HG03159 (cell line): ENCODE measurements around the gene NEDD4L.
"Not testable (repeated sequence)": the region's sequence is repeated elsewhere in the genome, so short reads cannot be mapped to it uniquely, and the experiment has no call there.

Source experiments
- ATAC-seq: cut with Tn5 transposase; IDR thresholded peaks from one replicate; pipeline ENCODE4 v1.9.1; 2021; ENCODE audit warnings: mild to moderate bottlenecking, moderate library complexity; ENCODE audit not compliant: unreplicated experiment

NEDD4L gene

GRCh38 chr18:58026395-58026794 lies 17.6 kb upstream of the NEDD4L start:
- no peak for ATAC-seq

DNA sequence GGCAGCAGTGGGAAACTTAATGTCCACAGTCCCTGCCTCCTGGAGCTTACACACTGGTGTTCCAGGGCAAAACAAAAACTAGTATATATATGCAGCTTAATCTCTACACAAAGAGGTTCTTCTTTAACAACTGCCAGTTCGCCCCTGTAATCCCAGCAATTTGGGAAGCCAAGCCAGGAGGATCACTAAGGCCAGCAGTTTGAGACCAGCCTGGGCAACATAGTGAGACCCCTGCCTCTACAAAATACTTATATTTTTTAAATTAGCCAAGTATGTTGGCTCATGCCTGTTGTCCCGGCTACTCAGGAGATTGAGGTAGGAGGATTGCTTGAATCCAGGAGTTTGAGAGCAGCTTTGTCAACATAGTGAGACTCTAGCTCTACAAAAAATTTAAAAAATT lies 17.2 kb upstream of the NEDD4L start:
- no peak for ATAC-seq

DNA sequence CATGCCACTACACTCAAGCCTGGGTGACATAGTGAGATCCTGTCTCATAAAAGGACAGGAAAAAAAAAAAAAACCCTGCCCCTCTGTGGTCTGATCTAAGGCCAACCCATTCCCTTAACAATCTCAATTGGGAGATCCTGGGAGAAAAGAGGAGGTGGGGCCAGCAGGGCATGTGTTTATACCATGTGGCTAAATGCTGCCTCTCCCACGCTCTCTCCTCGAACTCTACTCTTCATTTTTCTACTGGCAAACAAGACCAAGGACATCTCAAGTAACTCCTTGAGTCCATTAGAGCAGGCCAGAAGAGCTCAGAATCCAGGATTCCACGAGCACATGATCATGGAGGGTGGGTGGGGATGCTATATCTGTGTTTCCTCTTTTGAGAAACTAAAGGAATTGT lies 16.7 kb upstream of the NEDD4L start:
- ATAC-seq = no peak

GRCh38 chr18:58028109-58028784 lies 15.8 kb upstream of the NEDD4L start:
- no peak for ATAC-seq

- no peak for ATAC-seq
Measured at GRCh38 chr18:58032233-58032632, 11.8 kb upstream of the NEDD4L start.

- no peak for ATAC-seq
Measured at GRCh38 chr18:58033216-58033615, 10.8 kb upstream of the NEDD4L start.

- ATAC-seq = no peak
Measured at GRCh38 chr18:58034370-58034769, 9.7 kb upstream of the NEDD4L start.

DNA sequence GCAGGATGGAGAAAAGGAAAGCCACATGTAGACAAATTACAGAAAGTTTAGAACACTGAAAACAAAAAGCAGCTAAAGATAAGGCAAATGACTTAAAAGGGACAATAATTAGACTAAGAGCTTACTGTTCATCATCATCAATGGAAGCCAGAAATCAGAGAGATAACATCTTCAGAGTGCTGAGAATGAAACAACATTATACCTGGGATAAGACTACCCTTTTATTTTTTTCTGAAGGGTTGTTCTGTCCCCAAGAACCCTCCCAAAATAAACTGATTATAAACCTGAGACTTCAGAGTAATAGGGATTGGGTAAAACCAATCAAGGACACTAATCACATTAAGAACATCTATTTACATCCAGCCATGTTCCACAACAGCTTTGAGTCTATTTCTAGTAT lies 6.9 kb upstream of the NEDD4L start:
- ATAC-seq = no peak

DNA sequence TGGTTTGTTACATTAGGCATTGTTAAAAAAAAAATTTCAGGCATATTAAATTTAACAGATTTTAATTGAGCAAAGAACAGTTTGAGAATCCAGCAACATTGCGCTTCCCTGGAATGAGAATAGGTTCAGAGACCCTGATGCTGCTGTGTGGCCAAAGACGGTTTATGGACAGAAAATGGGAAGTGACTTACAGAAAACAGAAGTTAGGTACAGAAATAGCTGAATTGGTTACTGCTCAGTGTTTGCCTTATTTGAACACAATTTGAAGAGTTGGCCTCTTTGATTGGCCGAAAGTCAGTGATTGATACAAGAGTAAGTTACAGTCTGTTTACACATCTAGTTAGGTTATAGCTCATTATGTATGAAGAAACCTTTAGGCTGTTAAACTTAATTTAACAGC lies 6.0 kb upstream of the NEDD4L start:
- no peak for ATAC-seq

DNA sequence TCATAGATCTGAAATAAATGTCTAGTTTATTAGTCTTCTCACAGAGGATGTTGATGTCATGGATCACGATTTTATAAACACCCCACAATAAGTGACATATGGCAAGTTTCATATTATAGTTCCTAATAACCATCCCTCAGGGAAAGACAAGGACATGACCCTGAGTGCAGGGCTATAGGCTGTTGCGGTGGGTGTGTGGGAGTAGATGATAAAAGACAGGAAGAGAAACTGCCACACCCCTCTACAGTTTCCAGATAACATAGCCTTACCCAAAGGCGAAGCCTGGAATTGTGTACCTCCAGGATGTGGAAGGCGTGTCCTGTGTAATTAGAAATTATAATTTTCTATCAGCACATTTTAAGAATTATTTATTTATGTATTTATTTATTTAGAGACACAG lies 2.4 kb upstream of the NEDD4L start:
- ATAC-seq = no peak

- no peak for ATAC-seq
Measured at GRCh38 chr18:58042826-58043490, 1.1 kb upstream of the NEDD4L start.

DNA sequence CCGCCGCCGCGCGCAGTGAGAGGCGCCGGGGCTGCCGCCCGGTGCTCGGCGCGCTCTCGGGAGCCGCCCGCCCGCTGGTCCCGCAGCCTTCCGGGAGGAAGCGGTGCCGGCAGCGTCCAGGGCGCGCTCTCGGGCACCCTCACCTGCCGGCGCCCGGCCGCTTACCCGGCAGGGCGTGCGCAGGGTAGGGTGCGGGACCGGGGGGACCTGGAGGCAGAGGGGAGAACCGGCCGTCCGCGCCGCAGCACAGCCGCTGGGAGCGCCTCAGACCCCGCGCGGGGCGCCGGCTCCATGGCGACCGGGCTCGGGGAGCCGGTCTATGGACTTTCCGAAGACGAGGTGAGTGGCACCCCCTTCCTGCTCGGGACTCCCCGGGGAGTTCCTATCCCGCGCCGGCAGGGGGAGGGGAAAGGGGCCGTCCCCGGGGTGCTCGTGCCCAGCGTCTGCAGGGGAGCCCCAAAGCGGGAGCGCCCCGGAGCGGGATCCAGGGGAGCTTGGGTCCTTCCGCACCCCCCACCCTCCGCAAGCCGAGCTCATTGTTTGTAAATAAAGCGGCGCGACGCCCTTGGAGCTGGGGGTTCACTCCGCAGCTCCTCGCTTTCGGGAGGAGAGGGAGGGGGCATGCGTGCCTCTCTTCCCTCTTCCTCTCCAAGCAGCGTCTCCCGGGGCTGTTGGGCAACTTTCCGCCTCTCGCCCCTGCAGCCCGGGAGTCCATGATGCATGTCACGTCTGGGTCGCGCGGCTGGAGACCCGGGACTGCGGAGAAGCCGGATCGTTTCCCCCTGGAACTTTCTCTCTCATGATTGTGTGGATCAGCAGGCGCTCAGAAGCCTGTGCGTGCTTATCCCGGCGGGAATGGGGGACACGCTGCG lies 580 bp downstream of the NEDD4L start:
- peak; percentile 43 for ATAC-seq

DNA sequence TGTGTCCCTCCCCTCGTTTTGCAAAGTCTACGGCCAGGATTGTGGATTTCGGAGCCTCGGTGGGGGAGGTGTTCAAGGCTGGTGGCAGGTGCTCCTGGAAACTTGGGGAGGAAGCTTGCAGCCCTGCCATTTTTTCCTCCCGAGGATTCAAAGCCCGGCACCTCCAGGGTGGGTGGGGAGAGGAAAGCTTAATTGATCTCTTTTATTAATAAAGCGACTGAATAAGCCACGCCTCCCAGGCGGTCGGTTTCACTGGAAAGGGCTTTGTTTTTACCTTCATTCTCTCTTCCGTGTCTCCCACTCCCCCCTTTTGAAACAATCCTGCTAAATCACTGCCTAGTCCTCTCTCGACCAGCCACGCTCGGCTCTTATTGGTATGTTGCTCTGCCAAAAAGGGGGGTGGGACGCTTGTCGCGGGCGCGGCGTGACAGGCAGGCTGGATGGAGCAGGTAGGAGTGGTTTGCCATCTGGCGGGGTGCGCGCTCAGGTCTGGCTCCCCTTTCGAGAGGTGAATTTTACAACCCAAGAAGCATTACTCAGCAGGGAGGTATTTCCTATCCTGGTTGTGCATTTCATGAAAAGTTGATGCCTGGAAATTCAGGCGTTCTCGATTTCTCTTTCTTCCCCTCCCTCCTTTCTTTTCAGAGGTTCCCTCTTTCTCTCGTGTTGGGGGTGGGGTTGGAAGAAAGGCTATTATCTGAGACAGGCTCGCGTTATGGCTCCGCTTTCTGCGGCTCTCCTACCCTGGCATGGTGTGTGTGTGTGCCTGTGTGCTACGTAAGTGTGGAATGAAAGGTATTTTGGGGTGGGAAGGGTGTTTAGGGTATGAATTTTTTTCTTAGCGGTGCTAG lies 1.4 kb downstream of the NEDD4L start:
- no peak for ATAC-seq

DNA sequence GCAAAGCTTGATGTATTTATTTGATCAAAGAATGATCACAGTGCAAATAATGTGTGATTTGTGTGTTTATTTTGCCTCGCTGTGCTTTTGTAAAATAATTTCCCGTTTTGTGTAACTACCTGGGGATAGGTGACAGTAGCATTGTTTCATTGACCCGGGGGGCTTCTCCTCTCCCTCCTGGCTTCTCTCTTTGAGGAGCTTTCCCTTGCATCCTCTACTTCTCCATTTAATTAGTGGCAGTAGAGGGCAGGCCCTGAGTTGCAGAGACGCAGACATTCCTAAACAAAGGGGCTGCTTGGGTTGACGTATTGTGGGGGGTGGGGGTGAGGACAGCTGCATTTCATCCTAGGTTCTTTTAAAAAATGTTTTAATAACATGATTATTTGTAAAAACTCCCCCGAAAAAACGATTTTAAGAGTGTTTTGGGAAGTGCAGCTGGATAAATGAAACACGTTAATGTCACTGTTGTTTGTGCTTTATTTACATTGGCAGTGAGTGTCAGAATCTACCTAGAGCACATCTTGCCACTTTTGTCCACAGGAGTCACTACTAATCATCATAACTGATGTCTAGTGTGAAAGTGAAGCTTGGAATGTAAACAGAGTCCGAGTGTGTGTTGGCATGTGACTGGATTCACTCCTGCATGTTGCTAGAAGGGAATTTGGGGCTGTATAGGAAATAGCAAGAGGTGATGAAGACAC lies 2.2 kb downstream of the NEDD4L start:
- no peak for ATAC-seq

DNA sequence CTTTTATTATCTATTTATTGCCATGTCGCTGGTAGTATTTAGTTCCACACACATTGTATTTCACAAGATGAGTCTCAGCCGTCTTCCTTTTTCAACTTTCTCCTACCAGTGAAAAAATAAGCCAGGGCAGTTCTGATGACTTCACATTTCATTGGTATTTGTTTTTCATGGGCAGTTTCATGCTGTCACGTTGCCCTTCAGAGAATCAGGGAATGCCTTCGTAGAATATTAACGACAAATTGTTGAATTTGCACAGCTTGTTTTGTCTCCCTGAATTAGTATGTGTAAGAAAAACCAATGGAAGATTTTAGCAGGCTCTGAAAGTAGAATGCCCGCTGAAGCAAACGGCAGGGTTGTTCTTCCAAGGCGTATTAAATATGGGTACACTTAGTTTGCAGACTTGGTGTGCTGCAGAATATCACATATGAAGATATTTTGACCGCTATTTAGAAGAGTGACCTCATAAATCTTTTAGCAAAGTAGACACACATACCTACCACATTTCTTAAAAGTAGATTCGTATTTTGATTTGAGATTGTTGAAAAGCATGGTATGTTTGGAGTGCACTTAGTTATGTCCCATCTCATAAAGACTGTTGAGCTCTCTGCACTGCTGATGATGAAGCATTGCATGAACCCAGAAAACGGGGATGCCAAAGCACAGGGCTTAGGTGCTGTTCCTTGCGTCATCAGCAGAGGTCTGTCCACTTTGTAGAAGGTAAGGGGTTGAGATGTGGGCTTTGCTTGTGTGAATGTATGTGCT lies 2.9 kb downstream of the NEDD4L start:
- no peak for ATAC-seq

- no peak for ATAC-seq
Measured at GRCh38 chr18:58047556-58047882, 3.5 kb downstream of the NEDD4L start.

DNA sequence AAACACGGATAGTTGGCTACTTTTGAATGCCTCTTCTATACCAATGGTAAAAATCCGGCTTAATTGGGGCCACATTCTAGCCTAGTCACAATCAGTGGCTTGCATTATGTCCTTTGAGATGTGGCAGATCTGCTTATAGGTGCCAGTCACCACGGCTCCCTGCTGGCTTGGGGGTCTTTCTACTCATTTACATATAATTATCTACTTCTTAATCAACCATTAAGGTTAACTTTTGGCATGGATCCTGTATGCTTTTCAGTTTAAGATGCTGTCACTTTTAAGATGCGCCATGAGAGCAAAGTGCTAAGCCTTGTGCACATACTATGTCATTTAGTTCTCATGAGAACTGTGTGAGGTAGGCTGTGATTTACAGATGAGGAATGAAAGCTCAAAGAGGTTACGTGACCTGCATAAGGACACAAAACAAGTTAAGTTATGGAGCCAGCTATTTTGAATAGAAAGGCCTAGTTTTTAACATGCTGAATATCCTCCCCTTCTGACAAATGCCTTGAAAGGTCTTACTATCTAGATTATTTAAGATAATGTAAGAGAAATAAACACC lies 4.1 kb downstream of the NEDD4L start:
- no peak for ATAC-seq

GRCh38 chr18:58049000-58049688 lies 5.1 kb downstream of the NEDD4L start:
- ATAC-seq = no peak

DNA sequence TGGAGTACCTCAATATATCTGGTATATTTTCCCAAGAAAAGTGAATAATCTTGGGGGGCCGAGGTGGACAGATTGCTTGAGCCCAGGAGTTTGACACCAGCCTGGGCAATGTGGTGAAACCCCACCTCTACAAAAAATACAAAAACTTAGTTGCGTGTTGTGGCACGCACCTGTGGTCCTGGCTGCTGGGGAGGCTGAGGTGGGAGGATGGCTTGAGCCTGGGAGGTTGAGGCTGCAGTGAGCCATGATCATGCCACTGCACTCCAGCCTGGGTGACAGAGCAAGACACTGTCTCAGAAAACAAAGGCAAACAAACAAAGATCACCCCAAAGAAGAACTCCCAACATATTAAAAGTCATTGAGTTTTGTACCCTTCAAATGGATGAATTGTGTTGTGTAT lies 6.9 kb downstream of the NEDD4L start:
- not testable (repeated sequence) for ATAC-seq
